ENCODE results near the gene SLC44A1.

Gene SLC44A1

DNA sequence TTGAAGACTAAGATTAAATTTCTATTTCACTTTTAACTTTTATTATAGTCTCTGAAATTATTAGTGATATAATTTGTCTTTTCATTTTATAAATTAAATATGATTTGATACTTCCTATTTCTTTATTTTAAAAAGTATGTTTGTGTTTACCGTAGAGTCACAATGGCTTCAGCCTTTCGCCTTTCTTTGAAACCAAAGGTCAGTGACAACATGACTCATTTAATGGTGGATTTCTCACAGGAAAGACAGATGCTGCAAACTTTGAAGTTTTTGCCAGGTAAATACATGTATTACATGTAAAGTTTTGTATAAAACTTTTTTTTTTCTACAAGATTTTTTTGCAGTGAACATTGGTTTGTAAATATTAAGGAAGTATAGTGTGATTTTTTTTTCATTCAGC, 239.8 kb downstream of the SLC44A1 start:
- Histone ChIP-seq H3K4me3 (ENCODE audit: control insufficient read depth in 1 of 7, extremely low read depth in 1 of 7, insufficient read depth in 4 of 7, low read depth in 2 of 7, low read length in 6 of 7) (no peak overlapping the region), H3K4me1 (ENCODE audit: control extremely low read depth in 1 of 4, control insufficient read depth in 4 of 4, insufficient read depth in 4 of 4, low read length in 3 of 4) (no peaks in the 10 kb centered on the region)
- 100% methylated on average over 1 of the region's 2 CpGs for WGBS (ENCODE audit: insufficient coverage)

GRCh38 chr9:105485131-105485530, 240.7 kb downstream of the SLC44A1 start:
- Histone ChIP-seq H3K27ac (ENCODE audit: insufficient read depth in 1 of 2, low read depth in 1 of 2, low read length in 2 of 2, poor library complexity in 1 of 2, severe bottlenecking in 2 of 2) (no peak overlapping the region), H3K36me3 (ENCODE audit: control insufficient read depth in 4 of 4, insufficient read depth in 4 of 4, low read length in 3 of 4) (no peaks in the 10 kb centered on the region), H3K9me3 (ENCODE audit: control extremely low read depth in 1 of 5, control insufficient read depth in 4 of 5, insufficient read depth in 2 of 5, low read depth in 1 of 5, low read length in 4 of 5) (no peaks in the 10 kb centered on the region), H3K4me3 (ENCODE audit: control insufficient read depth in 1 of 7, extremely low read depth in 1 of 7, insufficient read depth in 4 of 7, low read depth in 2 of 7, low read length in 6 of 7) (no peak overlapping the region), H3K27me3 (replicated peaks in 2 of 5; ENCODE audit: control insufficient read depth in 4 of 5, insufficient read depth in 5 of 5, low read length in 4 of 5) (no peaks in the 10 kb centered on the region), H3K4me1 (ENCODE audit: control extremely low read depth in 1 of 4, control insufficient read depth in 4 of 4, insufficient read depth in 4 of 4, low read length in 3 of 4) (no peaks in the 10 kb centered on the region)
- ChIA-PET POLR2A (no interaction called here), CTCF (no interaction called here)
- no peak for DNase-seq

More for the DNA sequence above, 239.8 kb downstream of the SLC44A1 start:
- no peak for DNase-seq
- H3K9me3 ChIP-seq (ENCODE audit: control extremely low read depth in 1 of 5, control insufficient read depth in 4 of 5, insufficient read depth in 2 of 5, low read depth in 1 of 5, low read length in 4 of 5): no peaks in the 10 kb centered on the region
- no peak overlapping the region for H3K27ac ChIP-seq (ENCODE audit: insufficient read depth in 1 of 2, low read depth in 1 of 2, low read length in 2 of 2, poor library complexity in 1 of 2, severe bottlenecking in 2 of 2)
- POLR2A ChIA-PET: interaction anchor here (0.6 kb wide), 1 partner anchor 253 kb away, joined by 3 read pairs; no protein-coding TSS in a partner anchor
- H3K36me3 ChIP-seq (ENCODE audit: control insufficient read depth in 4 of 4, insufficient read depth in 4 of 4, low read length in 3 of 4): no peaks in the 10 kb centered on the region
- no peaks in the 10 kb centered on the region for H3K27me3 ChIP-seq (replicated peaks in 2 of 5; ENCODE audit: control insufficient read depth in 4 of 5, insufficient read depth in 5 of 5, low read length in 4 of 5)
- CTCF ChIA-PET: no interaction called here

Measured in common myeloid progenitor, CD34-positive (primary cell).